Measurements from ENCODE around the gene CNPY4. TPM values are rescaled to one million over a fixed set of nuclear protein-coding genes. Genes with fewer than 3 reads are reported as not detected.

Gene CNPY4
- total RNA-seq, 4 donors from 2014 or later = 3.3 to 53.6 (median 24.7) TPM; not detected in 1

DNA sequence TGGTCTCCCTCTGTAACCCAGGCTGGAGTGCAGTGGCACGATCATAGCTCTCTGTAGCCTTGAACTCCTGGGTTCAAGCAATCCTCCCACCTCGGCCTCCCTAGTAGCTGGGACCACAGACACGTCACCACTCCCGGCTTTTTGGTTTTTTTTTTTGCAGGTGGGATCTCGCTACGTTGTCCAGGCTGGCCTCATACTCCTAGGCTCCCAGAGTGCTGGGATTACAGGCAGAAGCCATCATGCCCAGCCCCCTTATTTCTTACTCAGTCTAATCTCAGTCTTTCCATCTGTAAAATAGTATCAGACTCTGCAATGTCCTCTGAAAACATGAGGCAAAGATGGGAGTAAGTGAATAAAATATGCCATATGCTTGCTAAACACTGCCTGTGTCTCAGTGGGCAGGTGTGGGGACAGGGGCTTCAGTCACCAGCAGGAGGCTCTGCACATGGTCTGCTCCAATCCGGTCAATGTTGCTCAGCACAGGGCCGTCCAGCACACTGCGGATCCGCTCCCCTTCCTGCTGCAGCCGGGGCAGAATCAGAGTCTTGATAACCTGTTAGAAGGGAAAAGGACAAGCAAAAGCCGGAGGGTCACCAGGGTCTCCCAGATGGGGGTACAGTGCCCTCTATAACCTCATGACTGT is 9.8 kb upstream of the CNPY4 start:
- DNase-seq = no peak
- TF ChIP-seq, protein P1, sequence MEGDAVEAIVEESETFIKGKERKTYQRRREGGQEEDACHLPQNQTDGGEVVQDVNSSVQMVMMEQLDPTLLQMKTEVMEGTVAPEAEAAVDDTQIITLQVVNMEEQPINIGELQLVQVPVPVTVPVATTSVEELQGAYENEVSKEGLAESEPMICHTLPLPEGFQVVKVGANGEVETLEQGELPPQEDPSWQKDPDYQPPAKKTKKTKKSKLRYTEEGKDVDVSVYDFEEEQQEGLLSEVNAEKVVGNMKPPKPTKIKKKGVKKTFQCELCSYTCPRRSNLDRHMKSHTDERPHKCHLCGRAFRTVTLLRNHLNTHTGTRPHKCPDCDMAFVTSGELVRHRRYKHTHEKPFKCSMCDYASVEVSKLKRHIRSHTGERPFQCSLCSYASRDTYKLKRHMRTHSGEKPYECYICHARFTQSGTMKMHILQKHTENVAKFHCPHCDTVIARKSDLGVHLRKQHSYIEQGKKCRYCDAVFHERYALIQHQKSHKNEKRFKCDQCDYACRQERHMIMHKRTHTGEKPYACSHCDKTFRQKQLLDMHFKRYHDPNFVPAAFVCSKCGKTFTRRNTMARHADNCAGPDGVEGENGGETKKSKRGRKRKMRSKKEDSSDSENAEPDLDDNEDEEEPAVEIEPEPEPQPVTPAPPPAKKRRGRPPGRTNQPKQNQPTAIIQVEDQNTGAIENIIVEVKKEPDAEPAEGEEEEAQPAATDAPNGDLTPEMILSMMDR (IDR thresholded peaks at IDR 0.05) = no peak
- no peak for TF ChIP-seq POLR2A (IDR thresholded peaks at IDR 0.05)
- no peaks in the 10 kb centered on the region for H3K9me3 ChIP-seq
- no peak overlapping the region for H3K27ac ChIP-seq
- no peaks in the 10 kb centered on the region for H3K36me3 ChIP-seq
- H3K4me3 ChIP-seq = no peak overlapping the region
- no peaks in the 10 kb centered on the region for H3K4me1 ChIP-seq
- intact Hi-C loops (cut with DNase I; ENCODE audit: low total_unique reads) = no loop called here
- no peaks in the 10 kb centered on the region for H3K27me3 ChIP-seq

DNA sequence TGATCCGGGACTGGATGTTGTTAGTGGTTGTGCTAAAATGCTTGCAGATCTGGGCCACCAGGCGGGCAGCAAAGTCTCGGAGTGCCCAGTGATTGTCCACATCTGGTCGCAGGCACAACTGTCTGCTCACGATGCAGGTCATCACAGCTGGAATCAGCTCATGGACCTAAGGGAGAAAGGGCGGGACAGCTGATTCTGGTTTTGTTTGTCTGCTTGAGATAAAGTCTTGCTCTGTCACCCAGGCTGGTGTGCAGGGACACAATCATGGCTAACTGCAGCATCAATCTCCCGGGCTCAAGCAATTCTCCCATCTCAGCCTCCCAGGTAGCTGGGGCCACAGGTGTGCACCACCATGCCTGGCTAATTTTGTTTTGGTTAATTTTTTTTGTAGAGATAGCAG is 8.3 kb upstream of the CNPY4 start:
- no peaks in the 10 kb centered on the region for H3K27me3 ChIP-seq
- H3K9me3 ChIP-seq = no peaks in the 10 kb centered on the region
- H3K36me3 ChIP-seq = no peaks in the 10 kb centered on the region
- no peak overlapping the region for H3K27ac ChIP-seq
- TF ChIP-seq, protein P1 (IDR thresholded peaks at IDR 0.05) = no peak
- TF ChIP-seq POLR2A (IDR thresholded peaks at IDR 0.05) = no peak
- DNase-seq = no peak
- intact Hi-C loops (cut with DNase I; ENCODE audit: low total_unique reads) = no loop called here
- H3K4me3 ChIP-seq = no peak overlapping the region
- H3K4me1 ChIP-seq = no peaks in the 10 kb centered on the region

DNA sequence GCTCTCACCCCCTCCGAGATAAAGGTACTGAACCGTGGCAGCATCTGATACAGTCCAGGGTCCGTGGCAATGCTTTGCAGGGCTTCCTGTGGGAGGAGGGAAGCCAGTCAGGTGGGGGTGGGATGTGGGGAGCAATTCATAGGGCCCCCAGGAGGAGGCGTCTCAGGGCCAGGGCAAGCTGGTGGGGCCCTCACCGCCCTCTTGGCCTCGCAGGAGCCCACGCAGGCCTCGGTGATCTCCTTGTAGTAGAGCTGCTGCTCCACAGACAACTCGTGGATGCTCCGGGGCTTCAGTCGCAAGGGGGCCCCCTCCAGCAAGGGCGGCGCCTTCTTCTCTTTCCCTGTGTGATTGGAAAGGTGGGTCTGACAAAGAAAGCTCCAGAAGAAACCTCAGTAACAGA is 7.5 kb upstream of the CNPY4 start:
- intact Hi-C loops (cut with DNase I; ENCODE audit: low total_unique reads) = no loop called here
- Histone ChIP-seq H3K36me3 (no peaks in the 10 kb centered on the region), H3K4me1 (no peaks in the 10 kb centered on the region), H3K9me3 (no peaks in the 10 kb centered on the region), H3K27ac (no peak overlapping the region), H3K27me3 (no peaks in the 10 kb centered on the region), H3K4me3 (no peak overlapping the region)
- TF ChIP-seq POLR2A (IDR thresholded peaks at IDR 0.05) = no peak
- TF ChIP-seq, protein P1 (IDR thresholded peaks at IDR 0.05) = no peak
- no peak for DNase-seq

DNA sequence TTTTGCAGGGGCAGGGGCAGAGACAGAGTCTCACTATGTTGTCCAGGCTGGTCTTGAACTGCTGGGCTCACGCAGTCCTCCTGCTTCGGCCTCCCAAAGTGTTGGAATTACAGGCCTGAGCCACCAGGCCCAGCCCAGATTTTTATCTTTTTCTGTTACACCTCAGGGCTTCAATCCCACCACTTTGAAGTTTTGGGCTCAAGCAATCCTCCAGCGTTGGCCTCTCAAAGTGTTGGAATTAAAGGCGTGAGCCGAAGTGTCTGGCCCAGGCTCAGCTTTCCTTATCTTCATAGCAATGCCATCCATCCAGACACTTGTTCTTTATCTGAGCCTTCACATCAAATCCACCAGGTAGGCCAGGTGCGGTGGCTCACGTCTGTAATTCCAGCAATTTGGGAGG is 4.4 kb upstream of the CNPY4 start:
- Histone ChIP-seq H3K27me3 (no peaks in the 10 kb centered on the region), H3K36me3 (no peaks in the 10 kb centered on the region), H3K27ac (no peak overlapping the region), H3K4me3 (no peak overlapping the region), H3K4me1 (peaks cover 0 to under 1% of the 10 kb centered on the region in 2 donors), H3K9me3 (no peaks in the 10 kb centered on the region)
- no peak for DNase-seq
- intact Hi-C loops (cut with DNase I; ENCODE audit: low total_unique reads) = no loop called here
- no peak for TF ChIP-seq POLR2A (IDR thresholded peaks at IDR 0.05)
- TF ChIP-seq, protein P1 (IDR thresholded peaks at IDR 0.05) = no peak

DNA sequence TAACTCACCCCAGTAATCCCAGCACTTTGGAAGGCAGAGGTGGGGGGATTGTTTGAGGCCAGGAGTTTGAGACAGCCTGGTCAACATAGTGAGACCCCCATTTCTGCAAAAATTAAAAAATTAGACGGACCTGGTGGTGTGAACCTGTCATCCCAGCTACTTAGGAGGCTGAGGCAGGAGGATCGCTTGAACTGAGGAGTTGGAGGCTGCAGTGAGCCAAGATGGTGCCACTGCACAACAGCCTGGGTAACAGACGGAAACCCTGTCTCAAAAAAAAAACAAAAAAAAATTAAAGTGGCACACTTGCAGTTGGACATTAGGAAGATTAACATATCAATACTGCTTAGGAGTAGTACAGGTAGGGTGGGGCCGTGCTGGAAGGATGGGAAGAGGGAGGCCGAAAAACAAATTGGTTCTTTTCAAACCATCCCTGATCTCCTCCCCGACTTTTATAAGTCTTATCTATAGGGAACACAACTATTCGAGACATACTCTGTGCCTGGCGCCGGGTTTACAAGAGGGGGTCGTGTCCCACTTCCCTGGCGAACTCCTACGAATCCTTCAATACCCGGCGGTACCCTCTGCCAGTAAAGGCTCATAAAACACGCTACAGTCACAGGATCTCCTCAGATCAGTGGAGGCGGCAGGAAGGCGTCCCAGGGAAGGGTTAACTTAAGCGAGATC is 904 bp upstream of the CNPY4 start:
- Histone ChIP-seq H3K36me3 (no peaks in the 10 kb centered on the region), H3K4me1 (peaks cover 4 to 6% of the 10 kb centered on the region in 2 donors), H3K4me3 (peak overlapping the region; percentile 74 to 83), H3K27me3 (no peaks in the 10 kb centered on the region), H3K27ac (peak overlapping the region; percentile 84 to 94), H3K9me3 (no peaks in the 10 kb centered on the region)
- TF ChIP-seq, protein P1 (IDR thresholded peaks at IDR 0.05) = no peak
- TF ChIP-seq POLR2A (IDR thresholded peaks at IDR 0.05) = no peak
- no peak for DNase-seq
- intact Hi-C loops (cut with DNase I; ENCODE audit: low total_unique reads) = no loop called here

Data from uterus (tissue), 4 donors.